BJ (cell line): ENCODE data around the gene PRKCQ. TPM values are rescaled to one million over a fixed set of nuclear protein-coding genes. Genes with fewer than 3 reads are reported as not detected.
A peak's percentile ranks its signal among the peaks of the same experiment; 100 is the strongest.

Experiments used
- CTCF ChIA-PET: fragments of 350-600 bp; formaldehyde crosslinking; extraction: SDS; loops from one replicate; lab custom pipeline; 2021; ENCODE audit warnings: antibody characterized with exemption, inconsistent platforms; lab: Yijun Ruan, JAX
- POLR2A ChIA-PET: fragments of 300-600 bp; sonication (Branson Sonifier 250); formaldehyde crosslinking; extraction: SDS; loops from one replicate; lab custom pipeline; 2021; ENCODE audit warnings: antibody characterized with exemption; lab: Charles Lee
- DNase-seq: peaks from one replicate; pipeline ENCODE4 v3.0.0-alpha.2; 2011; ENCODE audit warnings: low read depth
- H3K27me3 ChIP-seq: 2 replicates; pipeline ENCODE4 v1.6.0; 2011; ENCODE audit warnings: low read length; ENCODE audit not compliant: control insufficient read depth, insufficient read depth
- H3K36me3 ChIP-seq: 2 replicates; pipeline ENCODE4 v1.5.1; 2011; ENCODE audit warnings: low read length; ENCODE audit not compliant: control insufficient read depth, insufficient read depth
- H3K4me3 ChIP-seq: 2 replicates; pipeline ENCODE4 v1.5.1; 2011; ENCODE audit warnings: low read depth, mild to moderate bottlenecking, control low read depth, low read length
- polyA plus RNA-seq: library from polyadenylated mRNA; depleted of rRNA; stranded (reverse); fragments of >200 nt; gene quantifications from 2 replicates; pipeline ENCODE4 v1.2.3, GENCODE V29; 2011
- TF ChIP-seq, protein P1 (sequence below): IDR thresholded peaks from 2 replicates; pipeline ENCODE4 v1.5.1; 2011; ENCODE audit warnings: low read depth, mild to moderate bottlenecking, control low read depth, inconsistent platforms, low read length, moderate library complexity; ENCODE audit not compliant: insufficient read depth

Gene PRKCQ
- polyA plus RNA-seq, 1 experiment = 0.06 TPM

GRCh38 chr10:6418167-6418566 lies 161.9 kb downstream of the PRKCQ start:
- no peak overlapping the region for H3K4me3 ChIP-seq
- peaks cover 4% of the 10 kb centered on the region; the same call in 1 of the 2 replicates for H3K27me3 ChIP-seq
- ChIA-PET CTCF (interaction anchor here (0.8 to 2.0 kb wide), 3 partner anchors 22 to 409 kb away, joined by 3 to 8 read pairs (median 3); no protein-coding TSS in a partner anchor), POLR2A (no interaction called here)
- no peak for DNase-seq
- TF ChIP-seq, protein P1, sequence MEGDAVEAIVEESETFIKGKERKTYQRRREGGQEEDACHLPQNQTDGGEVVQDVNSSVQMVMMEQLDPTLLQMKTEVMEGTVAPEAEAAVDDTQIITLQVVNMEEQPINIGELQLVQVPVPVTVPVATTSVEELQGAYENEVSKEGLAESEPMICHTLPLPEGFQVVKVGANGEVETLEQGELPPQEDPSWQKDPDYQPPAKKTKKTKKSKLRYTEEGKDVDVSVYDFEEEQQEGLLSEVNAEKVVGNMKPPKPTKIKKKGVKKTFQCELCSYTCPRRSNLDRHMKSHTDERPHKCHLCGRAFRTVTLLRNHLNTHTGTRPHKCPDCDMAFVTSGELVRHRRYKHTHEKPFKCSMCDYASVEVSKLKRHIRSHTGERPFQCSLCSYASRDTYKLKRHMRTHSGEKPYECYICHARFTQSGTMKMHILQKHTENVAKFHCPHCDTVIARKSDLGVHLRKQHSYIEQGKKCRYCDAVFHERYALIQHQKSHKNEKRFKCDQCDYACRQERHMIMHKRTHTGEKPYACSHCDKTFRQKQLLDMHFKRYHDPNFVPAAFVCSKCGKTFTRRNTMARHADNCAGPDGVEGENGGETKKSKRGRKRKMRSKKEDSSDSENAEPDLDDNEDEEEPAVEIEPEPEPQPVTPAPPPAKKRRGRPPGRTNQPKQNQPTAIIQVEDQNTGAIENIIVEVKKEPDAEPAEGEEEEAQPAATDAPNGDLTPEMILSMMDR = no peak
- H3K36me3 ChIP-seq = no peaks in the 10 kb centered on the region

DNA sequence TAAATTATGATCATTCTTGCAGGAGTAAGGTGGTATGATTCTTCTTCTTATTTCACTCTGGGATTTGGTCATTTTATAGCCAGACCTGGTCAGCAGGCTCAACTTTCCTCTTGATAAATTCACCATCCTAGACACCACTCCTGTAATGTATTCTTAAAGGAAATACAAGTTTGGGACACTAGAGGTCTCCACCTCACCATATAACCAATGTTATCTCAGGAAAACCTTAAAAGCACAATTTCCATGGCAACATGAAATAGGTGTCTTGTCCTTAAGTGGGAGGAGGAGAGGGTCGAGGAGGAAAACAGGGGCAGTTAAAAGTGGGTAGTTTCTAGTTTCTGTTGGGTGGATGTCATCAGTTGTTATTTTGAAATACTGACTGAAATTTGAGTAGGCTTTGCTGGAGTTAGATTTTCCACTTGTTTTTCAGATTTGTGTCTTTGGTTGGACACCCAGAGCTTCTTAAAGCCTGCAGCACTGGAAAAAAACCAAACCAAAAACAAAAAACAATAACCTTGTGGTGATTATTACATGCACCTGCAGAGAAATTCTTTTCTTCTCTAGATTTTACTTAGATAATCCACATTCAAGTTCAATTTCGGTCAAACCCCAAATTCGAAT lies 163.1 kb downstream of the PRKCQ start:
- CTCF ChIA-PET = interaction anchor here (0.7 to 2.0 kb wide), 6 partner anchors 11 to 1258 kb away, joined by 3 to 8 read pairs (median 4); no protein-coding TSS in a partner anchor

DNA sequence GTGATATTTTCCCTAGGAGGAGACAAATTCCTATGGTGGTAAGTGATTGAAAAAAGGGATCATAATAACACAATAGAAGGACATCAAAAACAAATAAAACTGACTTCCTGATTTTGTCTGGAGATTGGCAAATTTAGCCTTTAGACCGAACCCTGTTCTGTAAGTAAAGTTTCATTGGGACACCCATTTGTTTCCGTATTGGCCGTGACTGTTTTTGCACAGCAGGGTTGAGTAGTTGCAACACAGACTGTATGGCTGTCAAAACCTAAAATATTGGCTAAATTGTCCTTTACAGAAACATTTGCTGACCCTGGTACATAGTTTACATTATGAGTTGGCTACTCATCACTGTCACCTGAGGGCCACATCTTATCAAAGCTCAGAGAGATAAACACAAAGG lies 168.6 kb downstream of the PRKCQ start:
- TF ChIP-seq, protein P1 = no peak
- Histone ChIP-seq H3K27me3 (no peaks in the 10 kb centered on the region), H3K36me3 (no peaks in the 10 kb centered on the region), H3K4me3 (no peak overlapping the region)
- ChIA-PET POLR2A (no interaction called here), CTCF (interaction anchor here (1.0 to 2.2 kb wide), 5 partner anchors 9 to 257 kb away, joined by 3 to 18 read pairs (median 6); partner anchors contain the start of gene PFKFB3)
- DNase-seq = no peak

More for the DNA sequence above, 163.1 kb downstream of the PRKCQ start:
- H3K36me3 ChIP-seq = no peaks in the 10 kb centered on the region
- H3K27me3 ChIP-seq = peaks cover 4% of the 10 kb centered on the region; the same call in 1 of the 2 replicates
- POLR2A ChIA-PET = no interaction called here
- TF ChIP-seq, protein P1 = peak; percentile 70
- DNase-seq = no peak
- no peak overlapping the region for H3K4me3 ChIP-seq

GRCh38 chr10:6410830-6411229 lies 169.2 kb downstream of the PRKCQ start:
- ChIA-PET CTCF (interaction anchor here (1.0 to 2.2 kb wide), 6 partner anchors 9 to 260 kb away, joined by 3 to 18 read pairs (median 4); partner anchors contain the start of gene PFKFB3), POLR2A (no interaction called here)
- Histone ChIP-seq H3K27me3 (no peaks in the 10 kb centered on the region), H3K36me3 (no peaks in the 10 kb centered on the region), H3K4me3 (no peak overlapping the region)
- TF ChIP-seq, protein P1 = no peak
- DNase-seq = no peak

- TF ChIP-seq, protein P1 = no peak
- ChIA-PET CTCF (interaction anchor here (0.8 to 2.2 kb wide), 11 partner anchors 8 to 397 kb away, joined by 3 to 18 read pairs (median 5); partner anchors contain the start of gene PFKFB3), POLR2A (interaction anchor here (1.1 kb wide), 1 partner anchor 208 kb away, joined by 3 read pairs; the partner anchor contains the start of gene PFKFB3)
- H3K27me3 ChIP-seq = peaks cover 2% of the 10 kb centered on the region; the same call in 1 of the 2 replicates
- no peak overlapping the region for H3K4me3 ChIP-seq
- no peaks in the 10 kb centered on the region for H3K36me3 ChIP-seq
- DNase-seq = peak; percentile 32
These were observed 170.0 kb downstream of the PRKCQ start for GRCh38 chr10:6409971-6410643.
